IPS DF 6.9 (cell line): ENCODE measurements around the gene JAZF1.

Experiments
- DNase-seq: peaks from one replicate; pipeline ENCODE4 v3.0.0-alpha.2; 2013; ENCODE audit warnings: low read depth, low spot score
- H3K27ac ChIP-seq: one replicate; pipeline ENCODE4 v1.5.1; 2013; ENCODE audit warnings: low read length, control low read depth
- H3K27me3 ChIP-seq: 2 replicates; pipeline ENCODE4 v1.6.1; 2013; ENCODE audit warnings: mild to moderate bottlenecking, low read length; ENCODE audit not compliant: control insufficient read depth, insufficient read depth
- H3K36me3 ChIP-seq: 2 replicates; pipeline ENCODE4 v1.6.1; 2013; ENCODE audit warnings: low read length; ENCODE audit not compliant: control insufficient read depth, insufficient read depth
- H3K4me1 ChIP-seq: 2 replicates; pipeline ENCODE4 v1.6.1; 2013; ENCODE audit warnings: low read length; ENCODE audit not compliant: control insufficient read depth, insufficient read depth
- H3K4me3 ChIP-seq: 2 replicates; pipeline ENCODE4 v1.5.1; 2013; ENCODE audit warnings: mild to moderate bottlenecking, low read length
- H3K9me3 ChIP-seq: 2 replicates; pipeline ENCODE4 v1.6.1; 2013; ENCODE audit warnings: low read length, inconsistent platforms; ENCODE audit not compliant: control insufficient read depth, insufficient read depth
- WGBS: extraction: QIAGEN DNeasy Blood & Tissue Kit; methylation state at CpG from one replicate; pipeline ENCODE4 v1.1.7; 2013; ENCODE audit warnings: mixed read lengths, missing lambda C conversion rate; ENCODE audit not compliant: insufficient read length, insufficient coverage; 5-methylcytosine and 5-hydroxymethylcytosine counted together

Gene JAZF1

DNA sequence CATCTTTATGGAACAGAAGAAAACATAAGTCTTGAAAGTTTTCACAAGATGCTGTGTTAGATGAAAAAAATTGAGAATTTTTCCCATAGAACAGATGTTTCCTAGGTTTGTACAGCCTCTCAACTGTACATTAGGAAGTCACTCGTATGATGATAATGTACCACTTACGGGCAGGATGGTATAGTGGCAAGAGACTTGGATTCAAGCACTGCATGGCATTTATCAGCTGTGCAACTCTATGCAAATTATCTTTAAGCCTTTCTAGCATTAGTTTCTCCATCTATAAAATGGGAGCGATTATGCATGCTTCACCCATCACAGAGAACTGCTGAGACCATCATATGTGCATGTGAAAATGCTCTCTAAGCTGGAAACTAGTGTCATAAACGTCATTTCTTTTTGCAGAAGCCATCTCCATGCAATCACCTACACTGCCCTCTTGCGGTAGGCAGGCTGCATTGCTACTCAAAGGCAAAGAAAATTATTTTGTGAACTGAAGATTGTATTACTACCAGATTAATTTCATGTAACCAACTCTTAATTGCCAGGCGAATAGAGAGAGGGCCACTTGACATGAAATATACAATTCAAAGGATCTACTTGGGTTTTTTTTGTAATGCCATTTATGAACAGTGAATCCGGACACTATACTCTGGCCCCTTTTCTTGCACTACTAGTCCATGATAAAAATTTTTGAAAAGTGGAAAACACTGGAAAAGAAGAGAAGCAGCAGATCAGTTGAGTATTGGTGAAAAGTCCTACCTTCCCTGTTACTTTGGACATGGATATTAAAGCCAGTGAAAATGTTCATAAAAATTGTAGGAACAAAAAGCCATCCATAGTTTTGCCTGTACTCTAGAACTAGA is 102.3 kb downstream of the JAZF1 start:
- Histone ChIP-seq H3K4me1 (peaks cover 3% of the 10 kb centered on the region; the same call in 1 of the 2 replicates), H3K36me3 (no peaks in the 10 kb centered on the region), H3K4me3 (no peak overlapping the region), H3K27me3 (no peaks in the 10 kb centered on the region), H3K27ac (no peak overlapping the region), H3K9me3 (no peaks in the 10 kb centered on the region)
- no CpG with 5 or more reads among the region's 7 CpGs for WGBS
- DNase-seq: no peak

DNA sequence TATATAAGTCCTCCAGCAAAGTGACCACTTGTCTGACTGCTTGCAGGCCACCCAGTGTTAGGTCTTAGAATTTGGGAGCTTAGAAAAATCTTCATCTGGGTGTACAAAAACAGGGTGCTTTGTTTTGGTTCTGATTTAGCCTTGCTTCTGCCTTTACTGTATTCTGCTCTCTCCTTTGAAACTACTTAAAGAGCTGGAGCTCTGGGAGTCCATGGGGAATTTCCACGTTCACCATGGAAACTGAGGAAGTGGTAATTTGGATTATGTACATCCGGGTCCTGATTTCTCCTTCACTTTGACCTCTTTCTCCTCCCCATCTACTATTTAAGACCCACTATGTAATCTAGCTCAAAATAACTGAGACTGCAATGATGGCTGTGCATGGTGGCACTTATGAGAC is 103.0 kb downstream of the JAZF1 start:
- WGBS: no CpG with 5 or more reads among the region's 2 CpGs
- Histone ChIP-seq H3K9me3 (no peaks in the 10 kb centered on the region), H3K4me1 (peaks cover 3% of the 10 kb centered on the region; the same call in 1 of the 2 replicates), H3K36me3 (no peaks in the 10 kb centered on the region), H3K27ac (no peak overlapping the region), H3K4me3 (no peak overlapping the region), H3K27me3 (no peaks in the 10 kb centered on the region)
- no peak for DNase-seq

DNA sequence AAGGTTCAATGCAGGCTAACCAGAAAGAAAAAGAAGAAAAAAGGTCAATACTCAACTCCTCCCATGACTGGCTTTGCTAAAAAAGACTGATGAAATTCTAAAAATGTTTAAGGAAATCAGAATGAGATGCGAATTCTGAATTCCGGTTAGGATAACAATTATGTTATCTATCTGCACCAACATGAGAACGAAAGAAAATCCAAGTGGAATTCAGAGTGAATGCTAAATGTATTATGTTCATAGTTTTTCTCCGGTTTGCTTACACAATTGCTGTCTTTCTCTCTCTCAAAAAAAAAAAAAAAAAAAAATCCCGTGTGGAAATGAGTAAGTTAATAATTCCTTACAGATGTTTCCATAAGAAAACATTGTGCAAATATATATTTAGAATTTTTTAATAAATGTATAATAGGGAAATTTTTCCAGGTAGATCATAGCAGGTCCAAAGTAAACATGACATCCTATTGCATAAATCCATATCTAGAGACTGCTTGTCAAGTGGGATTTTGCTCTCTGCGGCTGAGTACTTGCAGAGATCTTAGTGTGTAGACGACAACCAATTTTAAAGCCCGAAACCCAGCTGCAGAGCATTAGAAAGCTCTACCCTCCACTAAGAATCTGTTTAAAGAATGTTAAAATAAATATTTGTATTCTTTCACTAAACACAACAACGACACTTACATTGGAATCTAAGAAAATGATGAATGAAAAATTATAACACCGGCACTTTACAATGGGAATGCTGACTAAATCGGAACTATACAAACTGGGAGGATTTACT is 104.0 kb downstream of the JAZF1 start:
- no peaks in the 10 kb centered on the region for H3K36me3 ChIP-seq
- no peak overlapping the region for H3K4me3 ChIP-seq
- DNase-seq: no peak
- H3K9me3 ChIP-seq: no peaks in the 10 kb centered on the region
- no peak overlapping the region for H3K27ac ChIP-seq
- no peaks in the 10 kb centered on the region for H3K27me3 ChIP-seq
- no CpG with 5 or more reads among the region's 11 CpGs for WGBS
- peaks cover 3% of the 10 kb centered on the region; the same call in 1 of the 2 replicates for H3K4me1 ChIP-seq

DNA sequence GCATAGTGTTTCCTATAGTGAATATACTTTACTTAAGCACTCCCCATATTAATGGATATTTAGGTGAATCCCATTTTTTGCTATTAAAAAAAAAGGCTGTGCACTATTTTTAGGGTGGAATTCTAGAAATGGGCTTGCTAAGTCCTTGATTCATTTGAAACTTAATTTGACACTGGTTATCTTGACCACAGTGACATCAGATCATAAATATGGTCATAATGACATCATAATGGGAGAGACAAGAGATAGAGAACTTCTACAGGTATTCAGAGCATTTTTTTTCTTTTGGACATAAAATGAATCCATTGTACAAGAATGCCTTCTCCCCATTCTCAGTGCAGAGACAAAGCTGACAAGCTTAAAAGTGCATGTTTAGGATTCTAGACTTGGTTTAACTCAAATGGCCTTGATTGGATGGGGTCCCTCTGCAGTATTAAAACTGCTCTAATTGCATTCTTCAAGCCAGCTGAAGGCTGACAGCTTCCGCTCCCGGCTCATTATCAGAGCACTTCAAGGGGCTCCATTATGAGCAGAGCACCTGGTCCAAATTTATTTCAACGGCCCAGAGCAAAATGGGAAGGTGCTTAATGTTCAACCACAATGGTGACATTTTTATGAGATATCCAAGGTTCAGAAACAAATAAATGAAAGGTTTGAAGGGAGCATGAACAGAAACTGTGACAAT is 104.8 kb downstream of the JAZF1 start:
- Histone ChIP-seq H3K27me3 (no peaks in the 10 kb centered on the region), H3K27ac (no peak overlapping the region), H3K4me3 (no peak overlapping the region), H3K9me3 (no peaks in the 10 kb centered on the region), H3K36me3 (no peaks in the 10 kb centered on the region), H3K4me1 (no peaks in the 10 kb centered on the region; the same call in 1 of the 2 replicates)
- no peak for DNase-seq
- WGBS: no CpG with 5 or more reads among the region's 3 CpGs

DNA sequence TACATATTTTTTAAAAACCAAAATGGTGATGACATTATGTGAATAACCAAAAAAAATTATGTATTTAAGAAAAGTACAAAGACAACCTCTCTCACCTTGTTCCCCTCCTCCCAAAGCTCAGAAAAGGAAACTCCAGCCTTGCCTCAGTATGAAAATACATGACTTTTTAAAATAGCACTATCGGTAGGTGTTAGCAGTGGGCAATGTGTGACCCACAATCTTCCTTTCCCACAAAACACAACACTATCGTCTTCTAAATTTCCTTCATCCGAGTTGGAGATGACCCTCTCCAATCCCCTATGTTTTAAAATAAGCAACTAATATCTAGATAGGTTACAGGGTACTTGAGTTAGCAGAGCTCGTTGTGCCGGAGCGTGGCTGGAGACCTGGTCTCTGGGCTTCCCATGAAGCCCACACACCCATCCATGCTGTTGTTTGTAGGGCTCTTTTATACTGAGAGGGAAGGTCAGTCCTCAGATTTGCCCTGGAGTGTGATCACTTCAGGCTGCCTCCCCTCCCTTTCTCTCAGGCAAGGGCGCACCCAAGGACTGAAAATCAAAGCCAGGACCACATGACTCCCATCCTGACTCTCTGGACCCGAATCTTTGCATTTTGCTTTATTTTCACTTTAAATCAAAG is 107.6 kb downstream of the JAZF1 start:
- WGBS: 100% methylated on average over 2 of the region's 8 CpGs
- H3K4me1 ChIP-seq: no peaks in the 10 kb centered on the region; the same call in 1 of the 2 replicates
- H3K9me3 ChIP-seq: no peaks in the 10 kb centered on the region
- H3K27me3 ChIP-seq: no peaks in the 10 kb centered on the region
- DNase-seq: no peak
- no peak overlapping the region for H3K27ac ChIP-seq
- H3K36me3 ChIP-seq: no peaks in the 10 kb centered on the region
- H3K4me3 ChIP-seq: no peak overlapping the region

DNA sequence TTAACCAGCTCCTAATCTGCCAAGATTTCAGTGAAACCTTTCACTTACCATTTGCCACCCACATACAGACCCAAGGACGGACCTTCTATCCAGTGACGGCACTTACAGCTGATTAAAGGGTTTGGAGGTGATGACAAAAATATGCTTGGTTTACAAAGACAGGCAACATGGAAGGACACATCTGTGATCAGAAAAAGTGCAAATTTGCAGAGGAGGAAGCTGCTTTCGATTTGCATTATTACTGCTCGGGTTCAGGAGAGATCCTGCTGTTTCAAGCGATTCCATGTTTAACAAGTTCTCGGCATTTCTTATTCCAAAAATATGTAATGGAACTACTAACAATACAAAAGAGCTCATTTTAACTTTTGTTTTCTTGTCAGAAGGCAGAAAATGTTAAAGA is 109.0 kb downstream of the JAZF1 start:
- no peaks in the 10 kb centered on the region for H3K9me3 ChIP-seq
- H3K27me3 ChIP-seq: no peaks in the 10 kb centered on the region
- H3K27ac ChIP-seq: no peak overlapping the region
- no peak for DNase-seq
- no peaks in the 10 kb centered on the region; the same call in 1 of the 2 replicates for H3K4me1 ChIP-seq
- no peak overlapping the region for H3K4me3 ChIP-seq
- no peaks in the 10 kb centered on the region for H3K36me3 ChIP-seq
- no CpG with 5 or more reads among the region's 6 CpGs for WGBS

DNA sequence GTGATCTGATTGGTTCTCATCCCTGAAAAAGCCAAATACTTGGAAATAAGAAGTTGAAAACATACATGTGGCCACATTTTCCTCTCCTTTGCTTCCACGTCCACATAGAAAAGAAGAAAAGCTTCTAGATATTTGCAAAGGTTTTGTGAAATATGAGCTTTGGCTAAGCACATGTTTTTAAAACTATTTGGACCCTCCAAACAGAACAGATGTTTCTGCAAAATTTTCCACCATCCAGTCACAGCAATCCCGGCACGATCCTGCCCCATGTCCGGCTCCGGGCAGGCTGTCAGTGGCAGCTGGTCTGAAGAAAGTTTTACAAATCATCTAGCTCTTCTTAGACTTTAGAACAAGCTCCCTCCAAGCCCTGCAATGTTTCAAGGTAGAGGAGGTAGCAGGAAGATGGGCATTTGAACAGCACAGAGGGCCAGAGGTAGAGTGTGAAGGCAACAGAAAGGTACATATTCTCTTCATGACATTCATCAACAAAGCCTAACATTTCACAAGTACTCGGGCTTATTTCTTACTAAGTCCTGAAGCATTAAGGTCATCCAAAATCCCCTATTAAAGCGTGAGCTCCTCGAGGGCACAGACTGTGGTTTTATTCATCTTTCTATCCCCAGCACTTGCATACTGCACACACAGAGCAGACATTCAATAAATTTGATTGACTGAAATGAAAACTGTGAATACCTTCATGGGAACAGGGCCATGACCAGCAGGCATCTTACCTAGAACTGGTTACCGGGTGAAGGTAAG is 110.1 kb downstream of the JAZF1 start:
- no peaks in the 10 kb centered on the region; the same call in 1 of the 2 replicates for H3K4me1 ChIP-seq
- H3K4me3 ChIP-seq: no peak overlapping the region
- no peaks in the 10 kb centered on the region for H3K36me3 ChIP-seq
- DNase-seq: no peak
- H3K27me3 ChIP-seq: no peaks in the 10 kb centered on the region
- no peak overlapping the region for H3K27ac ChIP-seq
- H3K9me3 ChIP-seq: no peaks in the 10 kb centered on the region
- no CpG with 5 or more reads among the region's 9 CpGs for WGBS

DNA sequence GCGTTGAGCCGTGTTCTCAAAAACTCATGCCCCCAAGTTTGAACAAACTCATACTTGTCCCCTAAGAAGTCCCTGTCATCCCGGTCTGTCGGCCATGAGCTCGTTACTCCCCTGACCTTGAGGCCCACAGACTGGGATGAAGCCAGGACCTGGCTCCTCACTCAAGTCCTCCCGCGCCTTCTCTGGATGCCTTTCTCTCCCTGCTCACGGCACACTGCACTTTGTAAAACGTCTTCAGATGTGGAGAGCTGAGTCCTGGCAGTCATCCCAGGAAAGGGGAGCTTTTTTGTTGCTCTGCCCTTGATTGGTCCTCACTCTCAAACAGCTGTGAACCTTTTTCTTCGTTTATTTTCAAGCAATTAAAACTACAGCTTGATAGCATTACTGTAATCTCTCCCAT is 110.8 kb downstream of the JAZF1 start:
- Histone ChIP-seq H3K9me3 (no peaks in the 10 kb centered on the region), H3K4me3 (no peak overlapping the region), H3K27me3 (no peaks in the 10 kb centered on the region), H3K36me3 (no peaks in the 10 kb centered on the region), H3K27ac (no peak overlapping the region), H3K4me1 (peaks cover 1% of the 10 kb centered on the region)
- no CpG with 5 or more reads among the region's 10 CpGs for WGBS
- no peak for DNase-seq

DNA sequence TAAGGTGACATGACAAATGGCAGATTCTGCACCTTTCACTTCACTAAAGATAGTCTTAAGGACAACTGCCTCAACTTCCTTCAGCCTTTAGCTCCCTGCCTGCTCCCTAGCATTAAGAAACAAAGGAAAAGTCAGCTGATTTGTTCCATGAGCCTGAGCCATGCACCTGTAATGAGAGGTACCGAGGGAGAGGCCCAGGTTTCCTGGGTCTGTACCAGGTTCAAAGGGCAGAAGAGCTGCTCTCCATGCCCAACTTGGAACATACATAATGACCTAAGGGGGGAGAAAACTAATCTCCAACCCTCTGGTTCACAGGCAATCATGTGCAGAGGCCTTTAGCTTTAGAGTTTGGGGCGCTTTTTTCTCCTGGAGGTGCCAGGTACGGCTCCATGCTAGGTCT is 111.2 kb downstream of the JAZF1 start:
- H3K27ac ChIP-seq: no peak overlapping the region

More for the DNA sequence above, 111.2 kb downstream of the JAZF1 start:
- H3K4me3 ChIP-seq: no peak overlapping the region
- no peaks in the 10 kb centered on the region for H3K27me3 ChIP-seq
- no CpG with 5 or more reads among the region's 3 CpGs for WGBS
- H3K4me1 ChIP-seq: peaks cover 1% of the 10 kb centered on the region
- no peaks in the 10 kb centered on the region for H3K9me3 ChIP-seq
- DNase-seq: no peak
- H3K36me3 ChIP-seq: no peaks in the 10 kb centered on the region
